ENCODE data around the gene CALU. TPM values are rescaled to one million over a fixed set of nuclear protein-coding genes. Genes with fewer than 3 reads are reported as not detected.

The CALU gene
- total RNA-seq, 4 donors from 2014 or later = 32.4 to 44.1 (median 36.7) TPM

GRCh38 chr7:128725531-128725930 lies 13.6 kb upstream of the CALU start:
- H3K9me3 ChIP-seq = no peaks in the 10 kb centered on the region
- WGBS = 97% methylated on average over 2 of the region's 2 CpGs
- H3K27me3 ChIP-seq = no peaks in the 10 kb centered on the region
- no peaks in the 10 kb centered on the region for H3K36me3 ChIP-seq
- H3K27ac ChIP-seq = no peak overlapping the region
- no peaks in the 10 kb centered on the region for H3K4me1 ChIP-seq
- no peak for DNase-seq (ENCODE audit: low spot score in 2 of 2)
- no peak overlapping the region for H3K4me3 ChIP-seq
- no peak for TF ChIP-seq CTCF (IDR thresholded peaks at IDR 0.05)
- no peak for TF ChIP-seq EP300 (IDR thresholded peaks at IDR 0.05)
- no peak for TF ChIP-seq POLR2A (IDR thresholded peaks at IDR 0.05)
- no peak for TF ChIP-seq POLR2AphosphoS5 (IDR thresholded peaks at IDR 0.05)

GRCh38 chr7:128726059-128726736 lies 13.0 kb upstream of the CALU start:
- no peaks in the 10 kb centered on the region for H3K36me3 ChIP-seq
- H3K4me3 ChIP-seq = no peak overlapping the region
- H3K9me3 ChIP-seq = no peaks in the 10 kb centered on the region
- DNase-seq (ENCODE audit: low spot score in 2 of 2) = no peak
- no peaks in the 10 kb centered on the region for H3K4me1 ChIP-seq
- H3K27ac ChIP-seq = no peak overlapping the region
- H3K27me3 ChIP-seq = no peaks in the 10 kb centered on the region
- TF ChIP-seq CTCF (IDR thresholded peaks at IDR 0.05) (no peak), EP300 (IDR thresholded peaks at IDR 0.05) (no peak), POLR2A (IDR thresholded peaks at IDR 0.05) (no peak), POLR2AphosphoS5 (IDR thresholded peaks at IDR 0.05) (no peak)
- 71% methylated on average over 8 of the region's 8 CpGs for WGBS

GRCh38 chr7:128726737-128727072 lies 12.5 kb upstream of the CALU start:
- 10% methylated on average over 1 of the region's 1 CpG for WGBS
- Histone ChIP-seq H3K4me3 (no peak overlapping the region), H3K9me3 (no peaks in the 10 kb centered on the region), H3K4me1 (no peaks in the 10 kb centered on the region), H3K27me3 (no peaks in the 10 kb centered on the region), H3K27ac (no peak overlapping the region), H3K36me3 (no peaks in the 10 kb centered on the region)
- no peak for TF ChIP-seq EP300 (IDR thresholded peaks at IDR 0.05)
- no peak for TF ChIP-seq POLR2AphosphoS5 (IDR thresholded peaks at IDR 0.05)
- TF ChIP-seq POLR2A (IDR thresholded peaks at IDR 0.05) = no peak
- no peak for TF ChIP-seq CTCF (IDR thresholded peaks at IDR 0.05)
- no peak for DNase-seq (ENCODE audit: low spot score in 2 of 2)

GRCh38 chr7:128727239-128727638 lies 11.9 kb upstream of the CALU start:
- WGBS = 77% methylated on average over 4 of the region's 4 CpGs
- Histone ChIP-seq H3K36me3 (no peaks in the 10 kb centered on the region), H3K4me1 (no peaks in the 10 kb centered on the region), H3K27me3 (no peaks in the 10 kb centered on the region), H3K27ac (no peak overlapping the region), H3K4me3 (no peak overlapping the region), H3K9me3 (no peaks in the 10 kb centered on the region)
- DNase-seq (ENCODE audit: low spot score in 2 of 2) = no peak
- TF ChIP-seq CTCF (IDR thresholded peaks at IDR 0.05) (no peak), POLR2A (IDR thresholded peaks at IDR 0.05) (no peak), POLR2AphosphoS5 (IDR thresholded peaks at IDR 0.05) (no peak), EP300 (IDR thresholded peaks at IDR 0.05) (no peak)

- Histone ChIP-seq H3K4me1 (no peaks in the 10 kb centered on the region), H3K36me3 (no peaks in the 10 kb centered on the region), H3K27me3 (no peaks in the 10 kb centered on the region), H3K4me3 (no peak overlapping the region), H3K9me3 (no peaks in the 10 kb centered on the region), H3K27ac (no peak overlapping the region)
- WGBS = 54% methylated on average over 2 of the region's 2 CpGs
- no peak for DNase-seq (ENCODE audit: low spot score in 2 of 2)
- TF ChIP-seq POLR2A (IDR thresholded peaks at IDR 0.05) = no peak
- TF ChIP-seq EP300 (IDR thresholded peaks at IDR 0.05) = no peak
- TF ChIP-seq CTCF (IDR thresholded peaks at IDR 0.05) = no peak
- TF ChIP-seq POLR2AphosphoS5 (IDR thresholded peaks at IDR 0.05) = no peak
These were observed 10.6 kb upstream of the CALU start for GRCh38 chr7:128728598-128728997.

Measured in suprapubic skin (tissue), 4 donors.